ENCODE data around the gene OR4D1. TPM values are rescaled to one million over a fixed set of nuclear protein-coding genes. Genes with fewer than 3 reads are reported as not detected.
"Not testable (repeated sequence)": the region's sequence is repeated elsewhere in the genome, so short reads cannot be mapped to it uniquely, and the experiment has no call there.

The OR4D1 gene
- total RNA-seq, result under 1 TPM; 0.14 to 0.33 (median 0.21) TPM

DNA sequence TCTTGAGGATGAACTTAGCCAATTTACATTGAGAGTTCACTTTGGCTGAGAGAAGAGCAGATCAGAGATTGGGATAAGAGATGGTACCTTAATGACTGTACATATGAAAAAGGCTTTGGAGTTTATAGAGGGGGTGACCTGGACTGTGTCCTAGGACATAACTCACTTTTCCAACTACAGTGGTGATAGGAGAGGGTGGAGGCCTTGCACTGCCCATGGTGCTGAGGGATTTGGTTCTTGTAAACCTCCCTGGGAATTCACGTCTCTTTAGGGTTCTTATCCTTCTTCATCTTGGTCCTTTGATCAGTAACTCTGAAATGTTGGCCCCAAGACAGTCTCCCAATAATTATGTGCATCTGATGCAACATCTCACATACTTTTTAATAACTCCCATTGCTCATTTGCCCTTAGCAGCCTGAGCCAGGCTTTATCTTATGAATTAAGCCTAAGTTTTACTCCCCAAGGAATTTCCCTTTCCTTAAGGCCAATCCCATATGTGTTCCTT, at the start of gene OR4D1:
Gene OR4D1 (plus strand): TSS at position 455 of the 505 bp plus-strand sequence. CDS start 6,770 bp downstream, outside the sequence.
- no peak within 1 kb of the TSS for H3K4me3 Mint-ChIP-seq
- ATAC-seq (no peak), DNase-seq (no peak)
- H3K36me3 Mint-ChIP-seq (ENCODE audit: insufficient read depth), result peaks cover 19% of the 10 kb centered on the region
- H3K9me3 Mint-ChIP-seq, result peaks cover 37% of the 10 kb centered on the region
- H3K4me1 Mint-ChIP-seq (ENCODE audit: low read depth), result peaks cover 37% of the 10 kb centered on the region
- peaks cover 2% of the 10 kb centered on the region for H3K27me3 Mint-ChIP-seq (ENCODE audit: low read depth)

DNA sequence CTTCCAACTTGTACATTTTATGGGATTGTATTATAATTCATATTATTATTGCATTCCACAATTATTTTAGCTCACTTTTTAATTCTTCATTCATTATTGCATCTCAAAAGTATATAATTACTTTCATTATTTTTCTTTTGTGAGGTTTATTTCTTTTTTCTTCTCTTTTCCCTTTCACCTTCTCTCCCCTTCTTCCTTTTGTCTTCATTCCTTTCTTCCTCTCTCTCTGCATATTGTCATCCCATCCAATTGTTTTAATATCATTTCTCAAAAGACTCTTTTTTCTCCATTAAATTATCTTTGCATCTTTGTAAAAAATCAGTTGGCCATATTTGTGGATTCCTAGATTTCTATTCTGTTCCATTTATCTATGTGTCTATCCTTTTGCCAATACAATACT, 47.7 kb upstream of the OR4D1 start:
- Mint-ChIP-seq H3K36me3 (ENCODE audit: insufficient read depth) (no peaks in the 10 kb centered on the region), H3K4me1 (ENCODE audit: low read depth) (peaks cover 3% of the 10 kb centered on the region), H3K4me3 (no peak overlapping the region), H3K9me3 (no peaks in the 10 kb centered on the region), H3K27me3 (ENCODE audit: low read depth) (no peaks in the 10 kb centered on the region)
- DNase-seq (no peak), ATAC-seq (no peak)

DNA sequence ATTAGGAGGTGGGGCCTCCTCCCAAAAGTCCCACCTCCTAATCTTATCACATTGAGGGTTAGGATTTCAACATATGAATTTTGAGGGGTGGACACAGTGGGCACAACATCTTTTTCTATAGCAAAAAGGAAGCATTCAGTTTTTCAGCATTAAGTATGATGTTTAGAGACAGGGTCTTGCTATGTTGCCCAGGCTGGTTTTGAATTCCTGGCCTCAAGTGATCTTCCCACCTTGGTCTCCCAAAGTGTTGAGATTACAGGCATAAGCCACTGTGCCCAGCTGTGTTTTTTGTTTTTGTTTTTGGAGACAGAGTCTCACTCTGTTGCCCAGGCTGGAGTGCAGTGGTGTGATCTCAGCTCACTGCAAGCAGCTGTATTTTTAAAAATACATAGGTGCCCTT, 46.3 kb upstream of the OR4D1 start:
- not testable (repeated sequence) for H3K4me3 Mint-ChIP-seq; ATAC-seq; H3K36me3 Mint-ChIP-seq (ENCODE audit: insufficient read depth); H3K4me1 Mint-ChIP-seq (ENCODE audit: low read depth); H3K9me3 Mint-ChIP-seq; H3K27me3 Mint-ChIP-seq (ENCODE audit: low read depth); DNase-seq

DNA sequence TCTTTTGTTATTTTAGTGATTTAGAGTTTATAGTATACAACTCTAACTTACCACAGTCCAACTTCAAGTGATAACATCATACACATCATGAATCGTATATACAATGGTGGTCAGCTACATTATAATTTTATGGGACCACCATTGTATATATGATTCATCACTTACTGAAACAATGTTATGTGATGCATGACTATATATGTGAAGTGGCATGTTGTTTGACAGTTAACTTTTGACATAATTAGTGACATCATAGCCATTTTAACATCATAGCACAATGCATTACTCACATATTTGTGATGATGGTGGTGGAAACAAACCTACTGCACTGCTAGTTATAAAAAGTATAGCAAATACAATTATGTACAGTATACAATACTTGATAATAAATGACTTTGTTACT, 43.1 kb upstream of the OR4D1 start:
- ATAC-seq (no peak), DNase-seq (no peak)
- no peaks in the 10 kb centered on the region for H3K27me3 Mint-ChIP-seq (ENCODE audit: low read depth)
- no peak overlapping the region for H3K4me3 Mint-ChIP-seq
- no peaks in the 10 kb centered on the region for H3K9me3 Mint-ChIP-seq
- H3K4me1 Mint-ChIP-seq (ENCODE audit: low read depth), result no peaks in the 10 kb centered on the region
- H3K36me3 Mint-ChIP-seq (ENCODE audit: insufficient read depth), result no peaks in the 10 kb centered on the region

DNA sequence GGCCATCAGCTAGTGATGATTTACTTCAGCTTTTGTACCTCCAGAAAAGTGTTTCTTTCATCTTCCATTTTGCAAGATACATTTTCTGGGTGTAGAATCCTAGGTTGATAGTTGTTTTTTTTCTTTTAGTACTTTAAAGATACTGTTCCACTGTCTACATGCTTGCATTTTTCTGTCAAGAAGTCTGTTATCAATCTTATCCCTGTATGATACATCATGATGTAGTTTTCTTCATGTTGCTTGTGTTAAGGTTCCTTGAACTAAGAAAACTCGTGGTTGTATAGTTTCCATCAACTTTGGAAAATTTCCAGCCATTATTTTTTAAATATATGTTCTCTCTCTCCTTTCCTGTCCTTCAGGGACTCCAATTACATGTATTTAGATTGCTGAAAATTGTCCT, 40.9 kb upstream of the OR4D1 start:
- H3K36me3 Mint-ChIP-seq (ENCODE audit: insufficient read depth), result no peaks in the 10 kb centered on the region
- H3K4me1 Mint-ChIP-seq (ENCODE audit: low read depth), result no peaks in the 10 kb centered on the region
- DNase-seq, result no peak

DNA sequence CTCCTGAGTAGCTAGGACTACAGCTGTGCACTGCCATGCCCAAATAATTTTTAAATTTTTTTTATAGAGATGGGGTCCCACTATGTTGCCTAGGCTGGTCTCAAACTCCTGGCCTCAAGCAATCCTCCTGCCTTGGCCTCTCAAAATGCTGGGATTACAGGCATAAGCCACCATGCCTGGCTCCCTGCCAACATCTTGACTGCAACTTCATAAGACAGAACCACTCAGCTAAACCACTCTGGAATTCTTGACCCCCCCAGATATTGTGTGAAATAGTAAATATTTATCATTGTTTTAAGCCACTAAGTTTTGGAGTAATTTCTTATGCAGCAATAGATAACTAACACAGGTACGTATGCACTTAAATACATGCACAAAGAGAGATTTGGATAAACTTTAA, 39.0 kb upstream of the OR4D1 start:
- H3K36me3 Mint-ChIP-seq (ENCODE audit: insufficient read depth), result no peaks in the 10 kb centered on the region
- no peaks in the 10 kb centered on the region for H3K9me3 Mint-ChIP-seq
- no peaks in the 10 kb centered on the region for H3K27me3 Mint-ChIP-seq (ENCODE audit: low read depth)
- H3K4me3 Mint-ChIP-seq, result no peak overlapping the region
- no peak for DNase-seq
- ATAC-seq, result no peak
- no peaks in the 10 kb centered on the region for H3K4me1 Mint-ChIP-seq (ENCODE audit: low read depth)

More for the DNA sequence above, 40.9 kb upstream of the OR4D1 start:
- Mint-ChIP-seq H3K9me3 (no peaks in the 10 kb centered on the region), H3K27me3 (ENCODE audit: low read depth) (no peaks in the 10 kb centered on the region), H3K4me3 (no peak overlapping the region)
- ATAC-seq, result no peak

DNA sequence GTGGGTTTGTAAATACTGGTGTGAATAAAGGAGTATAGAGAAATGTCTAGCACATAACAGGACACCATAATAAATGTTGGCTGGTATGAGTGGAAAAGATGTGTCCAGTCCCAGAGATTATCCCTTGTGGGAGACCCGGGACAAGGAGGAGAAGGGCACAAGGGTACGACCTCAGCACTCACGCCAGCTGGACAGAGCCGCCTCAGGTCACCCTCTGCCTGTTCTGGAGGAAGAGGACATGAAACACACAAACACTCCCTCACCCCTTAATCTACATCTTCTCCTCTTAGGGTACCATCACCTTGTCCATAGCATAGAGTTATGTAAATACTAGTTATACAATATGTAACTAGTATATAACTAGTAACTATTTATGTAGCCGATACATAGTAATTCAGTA, 38.2 kb upstream of the OR4D1 start:
- Mint-ChIP-seq H3K4me1 (ENCODE audit: low read depth) (no peaks in the 10 kb centered on the region), H3K27me3 (ENCODE audit: low read depth) (no peaks in the 10 kb centered on the region), H3K9me3 (no peaks in the 10 kb centered on the region), H3K4me3 (no peak overlapping the region), H3K36me3 (ENCODE audit: insufficient read depth) (no peaks in the 10 kb centered on the region)
- DNase-seq (no peak), ATAC-seq (no peak)

DNA sequence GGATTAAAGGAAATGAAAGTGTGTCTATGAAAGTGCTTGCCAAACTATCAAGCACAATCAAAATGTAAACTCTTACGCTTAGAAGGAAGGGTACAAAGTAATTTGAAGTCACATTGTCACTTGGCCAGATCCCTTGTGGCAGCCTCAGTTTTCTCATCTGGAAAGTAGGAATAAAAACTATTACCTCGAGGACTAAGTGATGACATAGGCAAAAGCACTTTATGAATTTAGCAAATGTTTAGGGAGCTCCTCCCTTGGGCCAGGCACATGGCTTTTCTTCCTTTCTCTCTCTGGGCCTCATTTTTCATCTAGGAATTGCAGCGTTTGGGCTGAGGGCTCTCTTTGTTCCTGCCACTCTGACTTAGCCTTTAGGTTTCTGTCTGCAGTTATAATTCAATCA, 36.5 kb upstream of the OR4D1 start:
- H3K27me3 Mint-ChIP-seq (ENCODE audit: low read depth), result peaks cover 4% of the 10 kb centered on the region
- ATAC-seq (no peak), DNase-seq (no peak)
- H3K4me3 Mint-ChIP-seq, result no peak overlapping the region
- no peaks in the 10 kb centered on the region for H3K9me3 Mint-ChIP-seq
- no peaks in the 10 kb centered on the region for H3K4me1 Mint-ChIP-seq (ENCODE audit: low read depth)
- no peaks in the 10 kb centered on the region for H3K36me3 Mint-ChIP-seq (ENCODE audit: insufficient read depth)

DNA sequence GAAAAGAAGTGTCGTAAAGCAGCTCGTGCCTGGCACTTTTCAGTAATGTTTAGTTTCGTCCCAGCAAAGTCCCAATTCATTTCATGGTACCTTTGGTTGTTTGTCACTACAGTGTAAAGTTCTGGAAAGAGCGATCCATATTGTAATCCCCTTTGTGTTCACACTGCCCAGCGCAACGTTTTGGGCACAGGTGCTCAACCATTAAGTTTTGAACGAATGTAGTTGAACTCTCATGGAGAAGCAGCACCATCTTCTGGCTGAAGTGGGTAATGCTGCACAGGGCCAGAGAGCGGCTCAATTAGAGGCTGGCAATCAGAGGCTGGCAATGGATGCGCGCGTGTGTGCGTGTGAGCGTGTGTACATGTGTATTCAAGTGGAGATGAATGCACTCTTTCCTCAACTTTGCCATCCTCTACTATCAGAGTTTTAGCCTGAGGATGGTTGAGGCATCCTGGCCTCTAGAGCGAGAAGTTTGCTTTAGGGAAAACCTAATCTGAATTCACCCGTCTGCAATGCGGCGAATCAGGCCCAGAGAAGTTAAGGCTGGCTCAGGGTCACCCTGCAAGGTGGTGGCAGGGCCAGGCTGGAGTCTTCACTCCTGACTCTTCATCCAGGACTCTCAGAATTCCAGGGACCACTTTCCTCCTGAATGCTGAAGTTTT, 35.1 kb upstream of the OR4D1 start:
- H3K27me3 Mint-ChIP-seq (ENCODE audit: low read depth), result peaks cover 8% of the 10 kb centered on the region

DNA sequence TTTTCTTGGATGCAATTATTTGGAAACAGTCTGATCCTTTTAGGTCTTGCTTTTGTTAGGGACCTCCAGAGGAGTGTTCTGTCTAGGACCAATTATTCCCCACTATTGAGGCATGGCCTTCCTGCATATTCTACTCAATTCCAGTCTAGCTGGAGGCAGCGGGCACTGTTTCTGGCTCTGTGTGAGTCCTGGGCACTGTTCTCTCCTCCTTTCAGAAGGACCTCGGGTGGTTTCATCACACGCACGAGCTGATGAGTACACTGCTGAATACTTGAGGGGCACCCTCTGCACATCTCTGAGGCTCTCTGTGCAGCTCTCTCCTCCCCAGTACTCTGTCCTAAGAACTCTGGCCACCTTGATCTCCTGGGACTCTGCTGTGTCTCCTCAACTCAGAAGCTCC, 34.2 kb upstream of the OR4D1 start:
- Mint-ChIP-seq H3K27me3 (ENCODE audit: low read depth) (peaks cover 8% of the 10 kb centered on the region), H3K4me3 (no peak overlapping the region), H3K4me1 (ENCODE audit: low read depth) (no peaks in the 10 kb centered on the region), H3K36me3 (ENCODE audit: insufficient read depth) (no peaks in the 10 kb centered on the region), H3K9me3 (no peaks in the 10 kb centered on the region)
- no peak for DNase-seq
- ATAC-seq, result no peak

More for the DNA sequence above, 35.1 kb upstream of the OR4D1 start:
- Mint-ChIP-seq H3K36me3 (ENCODE audit: insufficient read depth) (no peaks in the 10 kb centered on the region), H3K4me3 (no peak overlapping the region), H3K4me1 (ENCODE audit: low read depth) (no peaks in the 10 kb centered on the region), H3K9me3 (no peaks in the 10 kb centered on the region)
- DNase-seq (peak; percentile 85), ATAC-seq (peak; percentile 73 to 85)

DNA sequence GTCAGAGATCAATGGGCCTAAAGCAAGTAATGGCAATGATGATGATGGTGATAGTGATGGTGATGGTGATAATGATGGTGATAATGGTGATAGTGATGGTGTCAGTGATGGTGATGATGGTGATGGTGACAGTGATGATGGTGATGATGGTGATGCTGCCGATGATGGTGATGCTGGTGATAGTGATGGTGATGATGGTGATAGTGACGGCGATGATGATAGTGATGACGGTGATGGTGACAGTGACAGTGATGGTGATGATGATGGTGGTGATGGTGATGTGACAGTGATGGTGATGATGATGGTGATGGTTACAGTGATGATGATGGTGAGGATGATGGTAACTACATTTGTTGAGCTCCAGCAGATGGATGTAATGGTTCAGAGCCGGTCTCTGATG, 30.8 kb upstream of the OR4D1 start:
- Mint-ChIP-seq H3K4me3 (no peak overlapping the region), H3K4me1 (ENCODE audit: low read depth) (peaks cover 5% of the 10 kb centered on the region), H3K9me3 (no peaks in the 10 kb centered on the region), H3K36me3 (ENCODE audit: insufficient read depth) (no peaks in the 10 kb centered on the region), H3K27me3 (ENCODE audit: low read depth) (peaks cover 8% of the 10 kb centered on the region)
- ATAC-seq (no peak), DNase-seq (no peak)

DNA sequence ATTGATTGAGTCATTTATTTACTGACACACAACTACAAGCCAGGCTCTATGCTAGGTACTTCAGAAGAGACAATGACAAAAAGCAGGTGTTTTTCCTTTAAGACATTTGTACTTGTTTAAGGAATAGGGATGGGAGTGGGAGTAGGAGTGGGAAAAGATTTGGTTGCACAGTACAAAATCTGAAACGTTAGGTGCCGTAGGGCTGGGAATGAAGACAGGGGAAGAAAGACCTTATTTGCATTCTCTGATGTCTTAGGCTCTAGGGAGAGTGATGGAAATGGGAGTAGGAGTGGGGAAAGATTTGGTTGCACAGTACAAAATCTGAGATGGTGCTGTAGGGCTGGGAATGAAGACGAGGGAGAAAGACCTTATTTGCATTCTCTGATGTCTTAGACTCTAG, 28.7 kb upstream of the OR4D1 start:
- Mint-ChIP-seq H3K4me1 (ENCODE audit: low read depth) (peaks cover 8% of the 10 kb centered on the region), H3K27me3 (ENCODE audit: low read depth) (peaks cover 8% of the 10 kb centered on the region), H3K36me3 (ENCODE audit: insufficient read depth) (no peaks in the 10 kb centered on the region), H3K4me3 (no peak overlapping the region), H3K9me3 (no peaks in the 10 kb centered on the region)
- ATAC-seq (no peak), DNase-seq (no peak)

DNA sequence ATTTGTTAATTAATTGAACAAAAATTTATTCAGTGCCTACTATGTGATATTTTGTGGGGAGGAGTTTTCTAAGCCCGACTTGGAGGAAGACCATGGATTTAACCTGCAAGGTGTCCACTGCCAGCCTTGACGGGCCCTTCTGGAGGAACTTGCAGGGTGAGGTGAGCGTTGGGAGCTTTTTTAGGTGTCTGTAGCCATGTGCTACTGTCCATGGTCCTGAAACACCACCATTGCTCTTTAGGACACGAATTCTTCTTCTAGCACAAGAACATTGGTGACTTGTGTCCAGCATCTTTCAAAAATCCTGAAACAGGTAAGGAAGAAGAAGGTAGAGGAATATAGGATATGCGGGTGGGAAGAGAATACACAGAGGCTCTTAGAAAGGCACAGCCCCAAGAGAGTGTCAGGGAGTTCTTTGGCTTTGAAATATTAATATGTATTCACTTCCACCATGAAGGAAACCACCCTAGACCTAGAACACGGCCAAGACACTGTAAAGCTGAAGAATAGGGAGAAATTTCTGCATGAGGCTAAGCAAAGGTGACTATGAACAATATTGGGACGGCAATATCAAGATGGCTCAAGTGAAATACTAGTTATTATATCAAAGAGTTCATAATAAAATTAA, 27.9 kb upstream of the OR4D1 start:
- H3K9me3 Mint-ChIP-seq, result no peaks in the 10 kb centered on the region
- H3K27me3 Mint-ChIP-seq (ENCODE audit: low read depth), result peaks cover 8% of the 10 kb centered on the region
- no peaks in the 10 kb centered on the region for H3K36me3 Mint-ChIP-seq (ENCODE audit: insufficient read depth)
- DNase-seq, result peak; percentile 19
- H3K4me3 Mint-ChIP-seq, result no peak overlapping the region
- peak in 1 of 2 donors; percentile 46 for ATAC-seq
- peaks cover 8% of the 10 kb centered on the region for H3K4me1 Mint-ChIP-seq (ENCODE audit: low read depth)

DNA sequence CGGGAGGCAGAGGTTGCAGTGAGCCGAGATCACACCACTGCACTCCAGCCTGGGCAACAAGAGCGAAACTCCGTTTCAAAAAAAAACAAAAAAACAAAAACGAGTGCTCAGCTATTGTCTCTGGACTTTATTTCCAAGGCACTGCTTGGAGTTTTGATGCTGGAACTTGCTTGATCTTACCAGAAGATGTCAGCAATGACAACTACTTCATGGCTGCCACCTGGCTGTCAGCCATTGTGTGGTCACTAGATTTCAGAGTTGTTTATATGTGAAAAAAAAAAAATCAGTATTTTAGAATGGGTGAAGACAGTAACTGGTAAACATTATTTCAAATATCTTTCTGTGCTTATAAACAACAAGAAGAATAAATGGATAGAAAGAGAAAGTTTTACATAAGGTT, 26.3 kb upstream of the OR4D1 start:
- no peaks in the 10 kb centered on the region for H3K36me3 Mint-ChIP-seq (ENCODE audit: insufficient read depth)
- DNase-seq, result no peak
- peaks cover 4% of the 10 kb centered on the region for H3K27me3 Mint-ChIP-seq (ENCODE audit: low read depth)

DNA sequence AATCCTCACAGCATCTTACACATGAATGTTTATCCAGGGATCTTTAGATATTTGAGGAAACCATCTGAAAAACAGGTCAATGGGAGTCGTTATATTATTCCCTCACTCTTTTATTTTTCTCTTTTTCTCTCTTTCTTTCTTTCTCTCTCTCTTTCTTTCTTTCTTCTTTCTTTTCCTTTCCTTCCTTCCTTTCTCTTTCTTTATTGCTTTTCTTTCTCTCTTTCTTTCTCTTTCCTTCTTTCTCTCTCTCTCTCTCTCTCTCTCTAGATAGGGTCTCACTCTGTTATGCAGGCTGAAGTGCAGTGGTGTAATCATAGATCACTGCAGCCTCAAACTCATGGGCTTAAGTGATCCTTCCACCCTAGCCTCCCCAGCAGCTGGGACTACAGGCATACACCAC, 20.3 kb upstream of the OR4D1 start:
- no peak for DNase-seq
- H3K27me3 Mint-ChIP-seq (ENCODE audit: low read depth), result peaks cover 4% of the 10 kb centered on the region
- no peaks in the 10 kb centered on the region for H3K36me3 Mint-ChIP-seq (ENCODE audit: insufficient read depth)
- ATAC-seq, result no peak
- no peaks in the 10 kb centered on the region for H3K9me3 Mint-ChIP-seq
- no peaks in the 10 kb centered on the region for H3K4me1 Mint-ChIP-seq (ENCODE audit: low read depth)
- H3K4me3 Mint-ChIP-seq, result no peak overlapping the region

More for the DNA sequence above, 26.3 kb upstream of the OR4D1 start:
- no peak overlapping the region for H3K4me3 Mint-ChIP-seq
- ATAC-seq, result no peak
- peaks cover 8% of the 10 kb centered on the region for H3K4me1 Mint-ChIP-seq (ENCODE audit: low read depth)
- H3K9me3 Mint-ChIP-seq, result no peaks in the 10 kb centered on the region

Measured in activated T-cell treated with anti-CD3 and anti-CD28 coated beads, Interleukin-2, amount 50 U/mL, for 4 hours (primary cell).